DND-41 (cell line): ENCODE results near the gene SCUBE2.

ENCODE experiments used
- EZH2 ChIP-seq: IDR thresholded peaks from 3 replicates; pipeline ENCODE4 v1.6.1; 2012; ENCODE audit warnings: borderline replicate concordance, low read depth, mild to moderate bottlenecking, moderate library complexity, low read length, inconsistent platforms; ENCODE audit not compliant: severe bottlenecking
- TF ChIP-seq, protein P1 (sequence below): IDR thresholded peaks from 2 replicates; pipeline ENCODE4 v1.5.1; 2012; ENCODE audit warnings: borderline replicate concordance, low read length, moderate library complexity, mild to moderate bottlenecking; ENCODE audit not compliant: poor library complexity, severe bottlenecking; ENCODE audit errors: extremely low read depth

DNA sequence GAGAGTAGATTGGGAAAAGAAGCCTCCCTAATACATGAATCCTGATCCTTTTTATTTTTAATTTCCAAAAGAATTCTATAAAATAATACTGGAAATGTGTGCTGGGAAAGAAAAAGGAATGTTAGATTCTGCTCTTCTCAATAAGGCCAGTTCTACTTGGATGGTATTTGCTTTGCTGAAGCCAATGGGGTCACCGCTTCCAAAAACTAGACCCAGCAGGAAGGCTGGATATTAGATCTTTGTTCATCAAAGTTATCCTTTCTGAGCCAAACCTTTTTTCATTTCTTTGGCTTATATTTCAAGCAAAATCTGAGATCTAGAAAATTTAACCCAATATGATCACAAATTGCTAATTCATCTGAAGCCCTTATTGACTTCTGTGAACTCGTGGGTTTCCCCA, 41.4 kb downstream of the SCUBE2 start:
- TF ChIP-seq, protein P1, sequence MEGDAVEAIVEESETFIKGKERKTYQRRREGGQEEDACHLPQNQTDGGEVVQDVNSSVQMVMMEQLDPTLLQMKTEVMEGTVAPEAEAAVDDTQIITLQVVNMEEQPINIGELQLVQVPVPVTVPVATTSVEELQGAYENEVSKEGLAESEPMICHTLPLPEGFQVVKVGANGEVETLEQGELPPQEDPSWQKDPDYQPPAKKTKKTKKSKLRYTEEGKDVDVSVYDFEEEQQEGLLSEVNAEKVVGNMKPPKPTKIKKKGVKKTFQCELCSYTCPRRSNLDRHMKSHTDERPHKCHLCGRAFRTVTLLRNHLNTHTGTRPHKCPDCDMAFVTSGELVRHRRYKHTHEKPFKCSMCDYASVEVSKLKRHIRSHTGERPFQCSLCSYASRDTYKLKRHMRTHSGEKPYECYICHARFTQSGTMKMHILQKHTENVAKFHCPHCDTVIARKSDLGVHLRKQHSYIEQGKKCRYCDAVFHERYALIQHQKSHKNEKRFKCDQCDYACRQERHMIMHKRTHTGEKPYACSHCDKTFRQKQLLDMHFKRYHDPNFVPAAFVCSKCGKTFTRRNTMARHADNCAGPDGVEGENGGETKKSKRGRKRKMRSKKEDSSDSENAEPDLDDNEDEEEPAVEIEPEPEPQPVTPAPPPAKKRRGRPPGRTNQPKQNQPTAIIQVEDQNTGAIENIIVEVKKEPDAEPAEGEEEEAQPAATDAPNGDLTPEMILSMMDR = no peak
- no peak for TF ChIP-seq EZH2
